ENCODE measurements around the gene ZWILCH. TPM values are rescaled to one million over a fixed set of nuclear protein-coding genes. Genes with fewer than 3 reads are reported as not detected.
A peak's percentile ranks its signal among the peaks of the same experiment; 100 is the strongest.

The ZWILCH gene
- total and polyA plus RNA-seq, 9 of the 15 experiments (the other 6 are each of a cell fraction or from before 2014, with no cell fraction given): 32.8 to 94.2 (median 52.1) TPM

DNA sequence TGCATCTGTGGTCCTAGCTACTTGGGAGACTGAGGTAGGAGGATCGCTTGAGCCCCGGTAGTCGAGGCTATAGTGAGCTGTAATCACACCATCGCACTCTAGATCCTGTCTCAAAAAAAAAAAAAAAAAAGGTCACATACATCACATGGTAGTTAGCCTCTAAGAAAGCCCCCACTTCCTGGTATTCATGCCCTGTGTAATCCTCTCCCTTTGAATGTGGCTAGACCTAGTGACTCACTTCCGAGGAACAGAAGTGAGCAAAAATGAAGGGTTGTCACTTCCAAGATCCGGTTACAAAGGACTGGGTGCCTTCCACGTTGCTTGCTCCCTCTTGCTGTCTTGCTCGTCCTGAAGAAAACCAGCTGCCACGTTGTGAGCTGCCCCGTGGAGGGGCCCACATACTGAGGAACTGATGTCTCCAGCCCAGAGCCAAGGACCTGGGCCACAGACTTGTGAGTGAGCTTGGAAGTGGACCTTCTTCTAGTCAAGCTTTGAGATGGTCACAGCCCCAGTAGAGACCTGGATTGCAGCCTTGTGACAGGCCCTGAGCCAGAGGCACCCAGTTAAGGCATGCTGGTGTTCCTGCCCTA, 73.3 kb downstream of the ZWILCH start:
- no peak overlapping the region for H3K9ac ChIP-seq (ENCODE audit: insufficient read depth in 1 of 2, low read depth in 2 of 2, low read length in 2 of 2)
- H3K9me1 ChIP-seq (ENCODE audit: control insufficient read depth, insufficient read depth, low read length): no peaks in the 10 kb centered on the region
- peaks cover 0 to 4% of the 10 kb centered on the region in 2 experiments; a peak in 3 of 5 replicates for H3K4me1 ChIP-seq (replicated peaks in 1 of 2; ENCODE audit: control insufficient read depth in 2 of 2, insufficient read depth in 2 of 2, low read length in 2 of 2)
- FAIRE-seq (no peak), ATAC-seq (no peak), DNase-seq (ENCODE audit: extremely low read depth in 1 of 4, low spot score in 3 of 4) (no peak)
- H3K79me2 ChIP-seq (ENCODE audit: control insufficient read depth, insufficient read depth, low read length): peaks cover 14% of the 10 kb centered on the region
- 30% methylated on average over 10 of the region's 10 CpGs for WGBS (ENCODE audit: insufficient coverage, low coverage, missing lambda C conversion rate)
- TF ChIP-seq ZNF384 (IDR thresholded peaks at IDR 0.05; ENCODE audit: low read depth, low read length): peak; percentile 15; the same call in 1 of the 2 replicates
- no peak for TF ChIP-seq TCF7 (IDR thresholded peaks at IDR 0.05; ENCODE audit: borderline replicate concordance)
- TF ChIP-seq MYC (IDR thresholded peaks at IDR 0.05; ENCODE audit: low read depth, low read length): no peak
- no peak for TF ChIP-seq MYC (CRISPR knock-in tag; IDR thresholded peaks at IDR 0.05; ENCODE audit: borderline replicate concordance, low read depth)
- TF ChIP-seq, protein P1, sequence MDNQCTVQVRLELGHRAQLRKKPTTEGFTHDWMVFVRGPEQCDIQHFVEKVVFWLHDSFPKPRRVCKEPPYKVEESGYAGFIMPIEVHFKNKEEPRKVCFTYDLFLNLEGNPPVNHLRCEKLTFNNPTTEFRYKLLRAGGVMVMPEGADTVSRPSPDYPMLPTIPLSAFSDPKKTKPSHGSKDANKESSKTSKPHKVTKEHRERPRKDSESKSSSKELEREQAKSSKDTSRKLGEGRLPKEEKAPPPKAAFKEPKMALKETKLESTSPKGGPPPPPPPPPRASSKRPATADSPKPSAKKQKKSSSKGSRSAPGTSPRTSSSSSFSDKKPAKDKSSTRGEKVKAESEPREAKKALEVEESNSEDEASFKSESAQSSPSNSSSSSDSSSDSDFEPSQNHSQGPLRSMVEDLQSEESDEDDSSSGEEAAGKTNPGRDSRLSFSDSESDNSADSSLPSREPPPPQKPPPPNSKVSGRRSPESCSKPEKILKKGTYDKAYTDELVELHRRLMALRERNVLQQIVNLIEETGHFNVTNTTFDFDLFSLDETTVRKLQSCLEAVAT (IDR thresholded peaks at IDR 0.05): no peak
- TF ChIP-seq ZNF24 (IDR thresholded peaks at IDR 0.05): 0 out of 2 replicates have a peak, but pooled peaks have one; percentile 43
- TF ChIP-seq FOSL1 (tag; conservative IDR thresholded peaks at IDR 0.05): peak; percentile 38; the same call in 1 of the 2 replicates
- TF ChIP-seq, protein P2, sequence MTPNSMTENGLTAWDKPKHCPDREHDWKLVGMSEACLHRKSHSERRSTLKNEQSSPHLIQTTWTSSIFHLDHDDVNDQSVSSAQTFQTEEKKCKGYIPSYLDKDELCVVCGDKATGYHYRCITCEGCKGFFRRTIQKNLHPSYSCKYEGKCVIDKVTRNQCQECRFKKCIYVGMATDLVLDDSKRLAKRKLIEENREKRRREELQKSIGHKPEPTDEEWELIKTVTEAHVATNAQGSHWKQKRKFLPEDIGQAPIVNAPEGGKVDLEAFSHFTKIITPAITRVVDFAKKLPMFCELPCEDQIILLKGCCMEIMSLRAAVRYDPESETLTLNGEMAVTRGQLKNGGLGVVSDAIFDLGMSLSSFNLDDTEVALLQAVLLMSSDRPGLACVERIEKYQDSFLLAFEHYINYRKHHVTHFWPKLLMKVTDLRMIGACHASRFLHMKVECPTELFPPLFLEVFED (CRISPR knock-in tag; conservative IDR thresholded peaks at IDR 0.05): no peak
- no peak for TF ChIP-seq ZNF224 (CRISPR knock-in tag; IDR thresholded peaks at IDR 0.05)
- TF ChIP-seq, protein P3, sequence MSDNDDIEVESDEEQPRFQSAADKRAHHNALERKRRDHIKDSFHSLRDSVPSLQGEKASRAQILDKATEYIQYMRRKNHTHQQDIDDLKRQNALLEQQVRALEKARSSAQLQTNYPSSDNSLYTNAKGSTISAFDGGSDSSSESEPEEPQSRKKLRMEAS (CRISPR knock-in tag; IDR thresholded peaks at IDR 0.05): 0 out of 2 replicates have a peak, but pooled peaks have one; percentile 20
- TF ChIP-seq HEY1 (CRISPR knock-in tag; IDR thresholded peaks at IDR 0.05; ENCODE audit: borderline replicate concordance): no peak
- TF ChIP-seq POLR2B (IDR thresholded peaks at IDR 0.05; ENCODE audit: low read depth, partially characterized antibody): no peak
- TF ChIP-seq ZC3H8 (IDR thresholded peaks at IDR 0.05): no peak
- no peak overlapping the region for H3K4me3 ChIP-seq
- no peaks in the 10 kb centered on the region for H3K9me3 ChIP-seq (replicated peaks; ENCODE audit: control insufficient read depth, insufficient read depth, low read depth, low read length)
- peaks cover 2% of the 10 kb centered on the region; the same call in 1 of the 2 replicates for H4K20me1 ChIP-seq (replicated peaks; ENCODE audit: control insufficient read depth, insufficient read depth, low read length)
- H3K27me3 ChIP-seq (ENCODE audit: control insufficient read depth in 2 of 2, insufficient read depth in 2 of 2, low read length in 2 of 2): no peaks in the 10 kb centered on the region; a peak in 1 of 5 replicates
- intact Hi-C loops (cut with micrococcal nuclease): no loop called here
- no TSS peak for BruUV-seq (replicated peaks)
- H3K36me3 ChIP-seq (ENCODE audit: control insufficient read depth, insufficient read depth, low read length): peaks cover 5% of the 10 kb centered on the region; the same call in 1 of the 3 replicates
- no peak overlapping the region; the same call in 2 of the 3 replicates for H3K27ac ChIP-seq (ENCODE audit: extremely low read depth, low read depth, low read length)
- H2AFZ ChIP-seq (ENCODE audit: low read depth, low read length): peak overlapping the region; percentile 67; the same call in 1 of the 2 replicates
- H3K4me2 ChIP-seq (ENCODE audit: insufficient read depth, low read length): no peak overlapping the region
- POLR2A ChIA-PET: interaction anchor here (0.6 to 1.0 kb wide), 2 partner anchors 81 to 280 kb away, joined by 3 read pairs; partner anchors contain the start of gene SNAPC5
- CTCF ChIA-PET (ENCODE audit: low intra/inter-chr PET ratio): no interaction called here
- in situ Hi-C loops (cut with MboI): no loop called here
